Ascending aorta (tissue), 2 donors: ENCODE measurements around the gene NEU2. TPM values are rescaled to one million over a fixed set of nuclear protein-coding genes. Genes with fewer than 3 reads are reported as not detected.

Source experiments
- DNase-seq, 2 donors: peaks; one replicate each; pipeline ENCODE4 v3.0.0-alpha.2; 2019; ENCODE audit warnings: low spot score in 2 of 2
- H3K27ac ChIP-seq, 2 donors: fragments of 200-600 bp; sonication (generic); one replicate each; pipeline ENCODE4 v1.5.1; 2016 to 2017; ENCODE audit warnings: mild to moderate bottlenecking in 1 of 2
- H3K27me3 ChIP-seq: fragments of 200-600 bp; sonication (generic); one replicate; pipeline ENCODE4 v1.5.1; 2017
- H3K36me3 ChIP-seq, 2 donors: fragments of 200-600 bp; sonication (generic); one replicate each; pipeline ENCODE4 v1.5.1; 2016
- H3K4me1 ChIP-seq, 2 donors: fragments of 200-600 bp; sonication (generic); one replicate each; pipeline ENCODE4 v1.5.1; 2016 to 2017; ENCODE audit warnings: mild to moderate bottlenecking in 1 of 2
- H3K4me3 ChIP-seq, 2 donors: fragments of 200-600 bp; sonication (generic); one replicate each; pipeline ENCODE4 v1.5.1; 2016 to 2017; ENCODE audit warnings: mild to moderate bottlenecking in 1 of 2
- H3K9me3 ChIP-seq, 2 donors: fragments of 200-600 bp; sonication (generic); one replicate each; pipeline ENCODE4 v1.5.1; 2016
- CTCF ChIP-seq, 3 experiments: fragments of 200-600 bp in 2 of 3; fragments of 450-650 bp in 1 of 3; sonication (generic) in 2 of 3; IDR thresholded peaks; one replicate each; pipeline ENCODE4 v1.5.1; 2016 to 2019; ENCODE audit warnings: antibody characterized with exemption in 3 of 3, mild to moderate bottlenecking in 1 of 3, moderate library complexity in 1 of 3
- intact Hi-C: fragments of 100-400 bp; cut with DNase I; formaldehyde crosslinking; loops from one replicate; pipeline ENCODE4 v1.15.1; 2023
- total RNA-seq: library from RNA; depleted of rRNA; stranded (reverse); fragments of >200 nt; gene quantifications from one replicate; pipeline ENCODE4 v1.1.0, GENCODE V29; 2016

NEU2 gene
- total RNA-seq, 1 donor from 2014 or later, result not detected

GRCh38 chr2:233075141-233075965 is 42.9 kb downstream of the NEU2 start:
- Histone ChIP-seq H3K4me1 (no peaks in the 10 kb centered on the region), H3K9me3 (peaks cover 0 to 7% of the 10 kb centered on the region in 2 donors), H3K27ac (peak overlapping the region in 1 of 2 donors; percentile 1), H3K4me3 (no peak overlapping the region), H3K27me3 (no peaks in the 10 kb centered on the region), H3K36me3 (no peaks in the 10 kb centered on the region)
- intact Hi-C loops, result no loop called here
- DNase-seq, result peak in 1 of 2 donors; percentile 63
- TF ChIP-seq CTCF (IDR thresholded peaks at IDR 0.05), result no peak

- Histone ChIP-seq H3K27me3 (no peaks in the 10 kb centered on the region), H3K4me1 (no peaks in the 10 kb centered on the region), H3K27ac (peak overlapping the region in 1 of 2 donors; percentile 16), H3K4me3 (no peak overlapping the region), H3K36me3 (no peaks in the 10 kb centered on the region), H3K9me3 (peaks cover 0 to 7% of the 10 kb centered on the region in 2 donors)
- intact Hi-C loops, result no loop called here
- no peak for TF ChIP-seq CTCF (IDR thresholded peaks at IDR 0.05)
- DNase-seq, result peak in 1 of 2 donors; percentile 62
Measured at GRCh38 chr2:233075966-233076339, 43.5 kb downstream of the NEU2 start.

- Histone ChIP-seq H3K36me3 (no peaks in the 10 kb centered on the region), H3K27ac (no peak overlapping the region), H3K27me3 (no peaks in the 10 kb centered on the region), H3K4me1 (no peaks in the 10 kb centered on the region), H3K4me3 (no peak overlapping the region), H3K9me3 (peaks cover 0 to 6% of the 10 kb centered on the region in 2 donors)
- intact Hi-C loops, result no loop called here
- peak in 1 of 2 donors; percentile 47 for DNase-seq
- TF ChIP-seq CTCF (IDR thresholded peaks at IDR 0.05), result no peak
Measured at GRCh38 chr2:233076749-233077148, 44.3 kb downstream of the NEU2 start.

GRCh38 chr2:233079473-233079877 is 47.0 kb downstream of the NEU2 start:
- Histone ChIP-seq H3K4me1 (no peaks in the 10 kb centered on the region), H3K36me3 (no peaks in the 10 kb centered on the region), H3K27ac (peak overlapping the region in 1 of 2 donors; percentile 6), H3K27me3 (no peaks in the 10 kb centered on the region), H3K9me3 (no peaks in the 10 kb centered on the region), H3K4me3 (no peak overlapping the region)
- intact Hi-C loops, result no loop called here
- TF ChIP-seq CTCF (IDR thresholded peaks at IDR 0.05), result no peak
- peak in 1 of 2 donors; percentile 63 for DNase-seq

GRCh38 chr2:233079953-233080835 is 47.7 kb downstream of the NEU2 start:
- no peak overlapping the region for H3K4me3 ChIP-seq
- DNase-seq, result peak in 1 of 2 donors; percentile 54
- H3K27me3 ChIP-seq, result no peaks in the 10 kb centered on the region
- H3K4me1 ChIP-seq, result no peaks in the 10 kb centered on the region
- intact Hi-C loops, result no loop called here
- no peaks in the 10 kb centered on the region for H3K36me3 ChIP-seq
- no peak for TF ChIP-seq CTCF (IDR thresholded peaks at IDR 0.05)
- H3K27ac ChIP-seq, result no peak overlapping the region
- H3K9me3 ChIP-seq, result no peaks in the 10 kb centered on the region
